ENCODE data around the gene E2F6. TPM values are rescaled to one million over a fixed set of nuclear protein-coding genes. Genes with fewer than 3 reads are reported as not detected.

Gene E2F6
- total RNA-seq, 1 experiment from 2014 or later, result 21.8 TPM

GRCh38 chr2:11434443-11434842 is 31.5 kb downstream of the E2F6 start:
- H3K36me3 Mint-ChIP-seq (ENCODE audit: insufficient read depth in 1 of 3, low read depth in 3 of 3), result peaks cover 19 to 37% (median 29%) of the 10 kb centered on the region in 3 experiments
- Histone ChIP-seq H3K4me1 (ENCODE audit: insufficient read depth, low read length) (no peaks in the 10 kb centered on the region), H3K23me2 (ENCODE audit: insufficient read length, low read depth, low read length, poor library complexity, severe bottlenecking) (no peaks in the 10 kb centered on the region), H2BK15ac (ENCODE audit: low read depth, low read length) (no peak overlapping the region), H4K5ac (ENCODE audit: insufficient read length, low read depth, low read length) (no peak overlapping the region), H3K18ac (ENCODE audit: insufficient read length, low read depth, low read length) (no peak overlapping the region), H3K27me3 (ENCODE audit: insufficient read depth, low read length) (no peaks in the 10 kb centered on the region), H4K20me1 (ENCODE audit: control insufficient read depth, insufficient read depth, insufficient read length) (no peaks in the 10 kb centered on the region), H3T11ph (ENCODE audit: low read length) (no peak overlapping the region), H2BK5ac (ENCODE audit: insufficient read length, low read length) (no peak overlapping the region), H2BK20ac (ENCODE audit: low read depth, low read length, poor library complexity, severe bottlenecking) (no peak overlapping the region), H2AFZ (ENCODE audit: low read length) (no peak overlapping the region), H3K79me2 (ENCODE audit: insufficient read depth, low read length) (no peaks in the 10 kb centered on the region), H2AK5ac (ENCODE audit: insufficient read length, low read length) (no peak overlapping the region), H3K79me1 (ENCODE audit: insufficient read depth, low read depth, low read length, poor library complexity, severe bottlenecking) (no peaks in the 10 kb centered on the region), H3K9ac (ENCODE audit: extremely low read depth, insufficient read length, low read length) (no peak overlapping the region), H3K4ac (ENCODE audit: low read depth, low read length) (no peak overlapping the region), H4K91ac (ENCODE audit: insufficient read length, low read depth, low read length) (no peak overlapping the region), H3K9me3 (ENCODE audit: control insufficient read depth, low read depth, low read length) (peaks cover 17% of the 10 kb centered on the region), H4K8ac (replicated peaks; ENCODE audit: insufficient read length, low read depth, low read length) (no peak overlapping the region), H3K4me2 (ENCODE audit: insufficient read depth, insufficient read length, low read length) (no peak overlapping the region), H2BK12ac (ENCODE audit: insufficient read length, low read depth, low read length) (no peak overlapping the region), H3K56ac (ENCODE audit: insufficient read length, low read depth, low read length) (no peak overlapping the region), H3K23ac (ENCODE audit: insufficient read length, low read depth, low read length) (no peak overlapping the region), H3K27ac (ENCODE audit: insufficient read length, low read depth, low read length) (no peak overlapping the region), H3K14ac (ENCODE audit: insufficient read depth, low read length) (no peak overlapping the region), H2BK120ac (ENCODE audit: low read depth, low read length, poor library complexity, severe bottlenecking) (no peak overlapping the region)
- no peaks in the 10 kb centered on the region for H3K4me1 Mint-ChIP-seq
- H3K27me3 Mint-ChIP-seq (ENCODE audit: low read depth), result no peaks in the 10 kb centered on the region
- no CpG with 5 or more reads among the region's 7 CpGs for WGBS (ENCODE audit: extremely low coverage, insufficient read length, low lambda C conversion rate)
- TF ChIP-seq CTCF (conservative IDR thresholded peaks at IDR 0.05), result no peak
- DNase-seq, result no peak
- peaks cover 8 to 13% of the 10 kb centered on the region in 2 experiments; a peak in 4 of 5 replicates for H3K9me3 Mint-ChIP-seq
- H3K27ac Mint-ChIP-seq, result 0 out of 7 replicates have a peak overlapping the region, but pooled peaks of 1 of the 3 experiments have one; percentile 40
- no peak overlapping the region for H3K4me3 Mint-ChIP-seq

All from H9 (cell line).